Measurements from ENCODE around the gene TRAF2.
A peak's percentile ranks its signal among the peaks of the same experiment; 100 is the strongest.

TRAF2 gene

GRCh38 chr9:136921718-136922117, 35.4 kb downstream of the TRAF2 start:
- TF ChIP-seq CTCF (conservative IDR thresholded peaks at IDR 0.05; ENCODE audit: low read depth) = no peak
- CTCF ChIA-PET = no interaction called here
- POLR2A ChIA-PET (ENCODE audit: low non-redundant PET) = no interaction called here
- H3K27ac ChIP-seq = peak overlapping the region; percentile 9
- no peak for DNase-seq (ENCODE audit: low spot score)

- CTCF ChIA-PET = no interaction called here
- H3K27ac ChIP-seq = peak overlapping the region; percentile 14
- POLR2A ChIA-PET (ENCODE audit: low non-redundant PET) = no interaction called here
- TF ChIP-seq CTCF (conservative IDR thresholded peaks at IDR 0.05; ENCODE audit: low read depth) = no peak
- DNase-seq (ENCODE audit: low spot score) = no peak
These were observed 36.2 kb downstream of the TRAF2 start for GRCh38 chr9:136922540-136922939.

GRCh38 chr9:136923881-136924280, 37.6 kb downstream of the TRAF2 start:
- DNase-seq (ENCODE audit: low spot score) = no peak
- peak overlapping the region; percentile 2; the same call in 1 of the 2 replicates for H3K27ac ChIP-seq
- ChIA-PET CTCF (interaction anchor here (0.6 kb wide), 1 partner anchor 43 kb away, joined by 4 read pairs; no protein-coding TSS in a partner anchor), POLR2A (ENCODE audit: low non-redundant PET) (no interaction called here)
- no peak for TF ChIP-seq CTCF (conservative IDR thresholded peaks at IDR 0.05; ENCODE audit: low read depth)

- TF ChIP-seq CTCF (conservative IDR thresholded peaks at IDR 0.05; ENCODE audit: low read depth) = no peak
- no peak for DNase-seq (ENCODE audit: low spot score)
- peak overlapping the region; percentile 24 for H3K27ac ChIP-seq
- POLR2A ChIA-PET (ENCODE audit: low non-redundant PET) = no interaction called here
- CTCF ChIA-PET = interaction anchor here (0.6 kb wide), 1 partner anchor 69 kb away, joined by 3 read pairs; no protein-coding TSS in a partner anchor
These were observed 39.3 kb downstream of the TRAF2 start for GRCh38 chr9:136925414-136926153.

GRCh38 chr9:136926154-136926704, 39.9 kb downstream of the TRAF2 start:
- no peak for DNase-seq (ENCODE audit: low spot score)
- no peak for TF ChIP-seq CTCF (conservative IDR thresholded peaks at IDR 0.05; ENCODE audit: low read depth)
- H3K27ac ChIP-seq = peak overlapping the region; percentile 24
- POLR2A ChIA-PET (ENCODE audit: low non-redundant PET) = interaction anchor here (0.6 kb wide), 1 partner anchor 9 kb away, joined by 6 read pairs; no protein-coding TSS in a partner anchor
- CTCF ChIA-PET = interaction anchor here (0.5 to 0.6 kb wide), 2 partner anchors 70 to 410 kb away, joined by 3 to 4 read pairs; no protein-coding TSS in a partner anchor

- peak overlapping the region; percentile 24 for H3K27ac ChIP-seq
- ChIA-PET CTCF (interaction anchor here (0.5 kb wide), 1 partner anchor 410 kb away, joined by 4 read pairs; no protein-coding TSS in a partner anchor), POLR2A (ENCODE audit: low non-redundant PET) (interaction anchor here (0.6 kb wide), 1 partner anchor 8 kb away, joined by 6 read pairs; no protein-coding TSS in a partner anchor)
- no peak for DNase-seq (ENCODE audit: low spot score)
- no peak for TF ChIP-seq CTCF (conservative IDR thresholded peaks at IDR 0.05; ENCODE audit: low read depth)
These were observed 40.4 kb downstream of the TRAF2 start for GRCh38 chr9:136926749-136927148.
